ENCODE data around the gene TMEM115.
A peak's percentile ranks its signal among the peaks of the same experiment; 100 is the strongest.

Gene TMEM115

DNA sequence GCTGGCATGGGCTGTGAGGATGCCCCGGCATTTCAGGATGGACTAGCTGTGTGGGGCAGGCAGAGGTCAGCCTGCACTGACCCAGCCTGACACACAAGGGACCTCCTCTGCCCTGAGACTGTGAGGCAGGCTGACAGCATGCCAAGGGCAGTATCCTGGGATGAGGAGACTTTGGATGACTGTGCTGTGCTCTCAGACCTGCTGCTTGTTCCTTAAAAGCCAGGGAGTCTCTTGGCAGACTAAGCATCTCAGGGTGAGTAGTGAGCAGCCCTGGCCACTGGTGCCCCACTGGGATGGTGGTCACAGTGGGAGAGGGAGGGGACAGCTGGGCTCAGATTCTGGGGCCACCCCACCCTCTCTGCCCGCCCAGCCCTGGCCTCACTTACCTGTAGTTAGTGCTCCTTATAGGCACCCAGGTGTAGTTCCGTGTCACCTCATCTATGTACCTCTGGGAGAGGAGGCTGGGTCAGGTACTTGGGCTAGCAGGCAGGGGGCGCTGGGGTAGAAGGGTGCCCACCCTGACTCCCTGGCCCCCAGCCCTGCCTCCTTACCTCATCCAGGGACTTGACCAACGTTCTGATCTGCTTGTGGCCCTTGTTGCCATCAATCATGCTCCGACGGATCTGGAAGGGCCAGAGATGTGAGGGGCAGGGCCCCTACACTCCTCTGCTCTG is 16.1 kb upstream of the TMEM115 start:
- DNase-seq = no peak

DNA sequence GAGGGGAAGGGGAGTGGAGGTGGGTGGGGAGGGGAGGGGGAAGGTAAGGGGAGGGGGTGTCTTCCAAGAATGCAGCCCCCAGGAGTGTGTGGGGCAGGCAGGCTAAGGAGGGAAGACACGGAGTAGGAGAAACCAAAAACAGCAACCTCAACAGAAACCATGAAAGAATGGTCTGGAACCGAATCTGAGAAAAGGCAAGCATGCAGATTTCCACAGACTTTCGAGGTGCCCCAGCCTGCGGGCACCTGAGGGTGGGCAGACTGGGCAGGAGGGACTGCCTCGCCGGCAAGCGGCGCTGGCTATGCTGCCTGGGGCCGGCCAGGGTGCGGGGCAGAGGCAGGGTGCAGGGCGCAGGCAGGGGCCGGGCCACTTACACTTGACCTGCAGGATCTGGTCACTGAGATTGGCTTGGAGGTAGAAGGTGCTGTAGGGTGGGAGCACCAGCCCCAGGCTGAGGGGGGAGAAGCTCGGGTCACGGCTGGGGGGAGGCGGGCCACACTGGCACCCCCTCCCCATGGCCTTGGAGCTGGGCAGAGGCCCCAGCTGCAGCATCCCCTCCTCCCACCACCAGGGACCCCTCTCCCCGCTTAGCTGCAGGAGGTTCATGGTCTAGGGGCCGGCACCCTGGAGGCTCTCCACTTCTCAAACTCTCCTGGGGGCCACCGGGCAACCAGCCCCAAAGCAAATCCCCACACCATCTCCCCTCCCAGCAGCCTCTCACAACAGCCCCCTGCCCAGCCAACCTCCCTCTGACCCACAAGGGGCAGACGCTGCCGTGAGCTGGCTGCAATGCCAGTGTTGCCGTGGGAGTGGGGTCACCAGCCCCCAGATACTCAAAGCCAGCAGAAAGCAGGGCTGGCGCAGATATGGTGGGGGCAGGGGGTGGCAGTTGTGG is 15.3 kb upstream of the TMEM115 start:
- peak; percentile 42 for DNase-seq

DNA sequence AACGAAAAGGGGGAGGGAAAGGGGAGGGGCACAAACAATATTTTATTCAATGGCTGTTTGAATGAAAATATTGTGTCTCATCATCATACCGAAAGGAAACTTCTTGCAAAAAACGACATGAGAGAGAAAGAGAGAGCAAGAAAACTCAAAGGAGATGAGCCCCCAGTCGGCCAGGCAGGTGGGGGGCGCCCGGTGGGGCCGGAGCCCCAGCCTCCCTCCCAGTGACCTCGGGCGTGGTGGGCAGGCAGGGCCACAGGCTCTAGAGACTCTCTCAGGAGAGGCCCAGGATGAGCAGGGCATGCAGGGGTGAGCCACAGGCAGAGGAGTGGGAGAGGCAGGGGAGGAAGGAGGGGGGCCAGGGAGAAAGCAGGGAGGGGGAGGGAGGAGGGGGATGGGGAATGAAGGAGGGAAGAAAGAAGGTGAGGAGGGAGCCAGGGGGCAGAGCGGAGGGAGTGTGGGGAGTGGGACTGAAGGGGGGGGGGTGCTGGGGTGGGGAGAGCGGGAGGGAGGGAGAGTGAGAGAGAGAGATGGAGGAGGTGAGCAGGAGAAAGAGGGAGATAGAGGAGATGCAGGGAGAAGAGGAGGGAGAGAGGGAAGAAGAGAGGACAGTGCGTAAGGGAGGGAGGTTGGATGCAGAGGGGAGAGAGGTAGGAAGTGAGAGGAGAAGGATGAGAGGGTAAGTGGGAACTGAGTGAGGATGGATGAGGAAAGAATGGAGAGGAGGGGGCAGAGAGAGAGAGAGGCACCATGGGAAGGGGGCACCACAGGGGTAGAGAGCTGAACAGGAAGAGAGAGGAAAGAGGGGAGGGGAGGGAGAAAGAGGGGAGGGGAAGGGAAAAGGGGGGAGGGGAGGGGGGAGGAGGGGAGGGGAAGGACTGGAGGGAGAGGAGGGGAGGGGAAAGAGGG is 14.1 kb upstream of the TMEM115 start:
- DNase-seq = peak; percentile 66

DNA sequence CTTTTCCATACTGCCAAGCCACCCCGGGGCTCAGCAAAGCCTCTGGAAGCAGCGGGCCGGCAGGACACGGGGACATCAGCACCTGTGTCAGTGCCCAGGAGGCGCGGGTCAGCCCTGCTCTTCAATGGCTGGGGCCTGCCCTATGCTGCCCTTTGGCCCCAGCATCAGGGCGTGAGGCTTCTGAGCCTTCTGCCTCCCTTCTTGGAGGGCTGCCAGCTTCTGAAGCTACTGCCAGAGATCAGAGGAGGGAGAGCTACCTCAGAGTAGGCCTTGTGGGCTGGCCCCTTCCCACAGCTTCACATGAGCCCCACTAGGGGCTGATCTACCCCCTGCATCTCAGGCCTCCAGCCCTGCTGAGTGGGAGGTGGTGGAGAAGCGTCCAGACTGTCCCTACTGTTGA is 13.0 kb upstream of the TMEM115 start:
- peak; percentile 49 for DNase-seq

DNA sequence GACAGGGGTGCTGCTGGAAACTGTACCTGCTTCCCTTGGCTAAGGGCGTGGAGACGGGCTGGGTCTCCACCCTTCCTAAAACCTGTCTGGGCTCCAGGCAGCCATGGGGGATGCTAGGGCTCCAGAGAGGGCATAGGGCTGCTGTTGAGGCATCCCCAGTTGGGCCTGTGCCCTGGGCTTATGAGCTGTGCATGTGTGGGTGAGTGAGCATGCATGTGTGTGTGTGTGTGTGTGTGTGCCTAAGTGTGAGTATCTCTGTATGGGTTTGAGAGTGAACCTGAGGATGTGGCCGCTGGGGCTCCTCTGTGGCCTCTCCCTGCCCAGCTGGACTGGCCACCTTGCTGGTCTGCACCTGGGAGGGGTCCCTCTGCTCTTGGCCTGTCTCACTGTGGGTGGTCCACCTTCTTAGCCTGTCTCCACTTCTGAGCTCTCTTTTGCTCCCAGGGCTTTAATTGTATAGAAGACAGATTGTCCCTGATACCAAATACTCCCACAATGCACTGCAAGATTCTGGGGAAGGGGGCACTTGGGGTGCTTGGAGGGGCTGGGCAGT is 11.9 kb upstream of the TMEM115 start:
- peak; percentile 58 for DNase-seq

DNA sequence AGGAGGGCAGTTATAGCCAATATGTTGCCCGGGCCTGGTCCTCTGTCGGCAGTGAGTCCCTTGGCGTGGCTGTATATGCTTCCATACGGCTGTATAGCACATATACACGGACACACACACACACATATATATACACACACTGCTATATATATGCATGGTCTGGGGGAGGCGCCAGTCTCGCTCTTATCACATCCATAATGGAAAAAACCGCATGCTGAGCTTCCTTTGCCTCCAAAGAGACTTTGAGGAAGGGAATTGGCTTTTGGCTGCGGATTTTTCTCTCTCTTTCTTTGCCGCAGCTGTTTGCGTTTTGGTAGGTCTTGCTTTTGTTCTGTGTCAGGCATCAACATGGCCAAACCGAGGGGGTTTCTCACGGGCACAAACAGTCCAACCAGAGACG is 11.3 kb upstream of the TMEM115 start:
- peak; percentile 50 for DNase-seq

DNA sequence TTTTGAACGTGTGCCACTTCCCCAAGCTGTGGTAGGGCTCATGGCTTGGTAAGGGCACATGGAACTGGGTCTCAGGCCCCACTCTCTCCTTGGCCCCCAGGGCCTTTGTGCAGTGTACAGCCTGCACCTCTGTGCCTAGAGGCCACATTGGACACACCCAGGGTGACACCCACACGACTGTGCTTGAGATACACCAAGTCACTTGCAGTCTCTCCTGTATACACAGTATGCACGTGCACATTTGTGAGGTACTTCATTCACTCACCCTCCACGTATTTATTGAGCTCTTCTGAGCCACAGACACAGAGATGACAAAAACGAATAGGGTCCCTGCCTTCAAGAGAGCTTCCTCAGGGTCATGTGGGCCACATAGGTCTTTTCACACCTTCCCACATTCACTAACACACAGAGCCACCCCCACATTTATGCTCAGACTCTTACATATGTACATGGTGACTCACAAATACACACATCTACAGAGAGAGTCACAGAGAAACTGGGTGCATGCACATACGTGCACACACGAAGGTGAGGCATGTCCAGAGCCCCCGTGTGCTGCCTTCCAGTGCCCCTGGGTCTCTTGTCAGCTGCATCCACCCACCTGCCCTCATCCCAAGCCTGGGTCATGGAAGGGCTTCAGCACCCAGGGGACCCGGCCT is 9.8 kb upstream of the TMEM115 start:
- no peak for DNase-seq

DNA sequence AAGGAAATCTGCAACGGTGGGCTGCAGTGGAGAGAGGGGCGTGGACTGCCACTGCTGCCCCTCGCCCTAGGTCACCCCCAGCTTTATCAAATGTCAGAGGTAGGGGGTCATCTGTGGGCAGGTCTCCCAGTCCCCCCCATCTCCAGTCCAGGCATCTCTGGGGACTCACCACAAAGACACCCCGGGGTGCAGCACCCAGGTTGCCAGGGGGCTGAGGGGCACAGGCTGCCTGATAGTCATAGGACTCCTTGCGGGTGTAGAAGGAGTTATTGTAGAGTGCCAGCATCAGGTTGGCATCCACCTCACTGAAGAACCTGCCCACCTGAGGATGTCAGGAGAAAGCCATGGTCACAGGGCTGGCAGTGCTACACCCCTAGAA is 6.5 kb upstream of the TMEM115 start:
- DNase-seq = no peak

DNA sequence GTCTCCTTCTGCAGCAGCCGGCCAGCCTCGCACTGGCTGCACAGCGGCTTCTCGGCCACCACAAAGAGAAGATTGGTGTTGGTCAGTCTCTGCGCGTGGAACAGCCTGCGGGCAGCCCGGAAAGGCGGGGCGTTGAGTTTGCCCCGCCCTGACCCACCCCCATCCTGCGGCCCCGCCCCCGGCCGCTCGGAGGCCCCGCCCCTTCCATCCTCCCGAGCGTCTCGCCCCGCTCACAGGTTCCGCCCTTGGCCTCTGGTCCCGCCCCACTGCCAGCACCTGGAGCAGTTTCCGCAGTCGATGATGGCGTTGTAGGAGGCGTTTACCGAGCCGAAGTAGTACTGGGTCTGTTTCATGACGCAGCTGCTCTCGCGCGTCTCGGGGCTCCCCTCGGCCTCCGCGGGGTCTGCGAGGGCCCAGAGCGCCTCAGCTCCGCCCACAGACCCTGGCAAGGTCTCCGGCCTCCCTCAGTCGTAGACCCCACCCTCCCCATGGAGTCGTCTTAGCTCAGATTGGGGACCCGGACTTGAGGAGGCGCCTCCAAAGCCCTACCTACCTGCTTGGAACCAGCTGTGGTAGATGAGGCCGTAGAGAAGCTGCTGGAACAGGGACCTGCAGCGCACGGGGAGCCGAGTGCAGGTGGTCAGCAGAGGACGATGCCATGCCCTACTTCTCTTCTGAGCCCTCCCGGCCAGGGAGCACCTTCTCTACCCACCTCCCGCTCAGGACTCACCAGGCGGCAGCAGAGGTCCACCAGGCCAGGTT is 5.9 kb upstream of the TMEM115 start:
- peak; percentile 81 for DNase-seq

DNA sequence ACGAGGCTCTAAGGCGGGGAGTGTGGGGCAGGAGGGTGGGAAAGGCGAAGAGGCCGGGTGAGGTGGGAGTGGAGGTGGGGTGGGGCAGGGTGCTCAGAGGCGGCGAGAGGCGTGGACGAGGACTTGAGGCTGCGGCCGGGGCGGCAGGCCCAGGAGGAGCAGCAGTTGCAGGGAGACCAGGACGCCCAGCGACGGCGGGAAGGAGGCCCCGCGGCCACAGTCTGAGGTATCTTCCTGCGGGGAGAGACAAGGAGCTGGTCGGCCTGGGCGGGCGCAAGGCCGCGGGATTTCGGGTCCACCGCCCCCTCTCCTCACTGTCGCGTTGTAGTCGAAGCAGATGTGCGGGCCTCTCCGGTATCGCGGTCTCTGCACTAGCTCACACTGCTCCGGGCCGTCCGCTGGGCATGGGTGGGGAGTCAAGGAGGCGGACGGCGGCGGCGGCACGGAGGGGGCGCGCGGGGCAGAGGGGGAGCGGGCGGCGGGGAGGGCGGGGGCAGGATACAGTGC is 5.3 kb upstream of the TMEM115 start:
- peak; percentile 75 for DNase-seq

DNA sequence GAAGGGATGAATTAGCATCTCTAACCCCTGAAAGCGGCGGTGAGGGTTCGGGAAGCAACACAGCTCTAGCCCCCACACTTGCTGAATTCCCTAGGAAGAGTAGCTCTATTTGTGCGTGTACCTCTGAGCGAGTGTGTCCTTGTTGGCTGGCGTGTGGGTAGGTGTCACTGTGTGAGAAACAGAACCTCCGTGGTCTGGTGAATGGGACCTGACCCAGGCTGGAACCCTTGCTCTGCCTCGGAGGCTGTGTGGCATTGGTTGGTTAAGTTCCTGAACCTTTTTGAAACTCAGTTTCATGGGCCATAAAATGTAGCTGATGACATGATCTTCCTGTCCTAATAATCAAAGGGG is 414 bp upstream of the TMEM115 start:
- no peak for DNase-seq

DNA sequence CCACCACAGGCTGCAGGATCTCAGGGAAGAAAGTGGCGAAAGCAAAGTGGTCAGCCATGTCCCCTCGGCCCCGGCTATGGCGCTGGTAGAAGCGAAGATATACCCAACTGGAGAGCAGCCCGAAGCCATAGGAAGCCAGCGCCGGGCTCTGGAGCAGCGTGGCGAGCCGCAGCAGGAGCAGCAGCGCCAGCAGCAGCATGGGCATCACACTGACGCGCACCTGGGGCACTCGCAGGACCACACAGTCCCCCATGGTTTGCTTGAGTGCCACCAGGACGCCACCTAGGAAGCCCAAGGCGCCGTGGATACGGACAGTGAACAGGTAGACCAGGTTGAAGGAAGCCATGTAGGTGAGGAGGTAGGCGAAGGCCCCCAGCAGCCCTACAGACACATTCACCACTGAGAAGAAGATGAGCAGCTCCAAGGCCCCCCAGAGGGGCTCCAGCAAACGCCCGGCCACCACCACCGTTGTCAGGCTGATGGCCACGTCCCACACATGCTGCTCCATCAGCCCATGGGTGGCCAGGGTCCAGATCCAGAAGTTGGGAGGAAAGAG is 888 bp downstream of the TMEM115 start:
- DNase-seq = no peak

DNA sequence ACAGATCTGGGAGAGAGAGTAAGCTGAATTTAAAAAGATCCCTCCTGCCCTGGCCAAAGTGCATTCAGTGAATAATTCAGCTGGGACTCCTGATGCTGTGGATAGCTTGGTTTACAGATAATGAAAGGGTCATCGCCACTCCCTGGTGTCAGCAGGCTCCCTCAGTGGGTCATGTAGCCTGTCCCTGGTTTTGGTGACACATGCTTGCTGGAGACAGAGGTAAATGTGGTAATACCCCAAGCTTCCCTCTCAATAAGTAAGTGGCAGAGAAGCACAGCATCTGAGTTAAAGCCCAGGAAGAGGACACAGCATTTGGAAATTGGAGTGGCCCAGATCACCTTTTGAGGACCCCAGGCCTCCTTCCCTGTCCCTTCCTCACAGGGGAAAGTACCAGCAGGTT is 1.8 kb downstream of the TMEM115 start:
- DNase-seq = no peak

DNA sequence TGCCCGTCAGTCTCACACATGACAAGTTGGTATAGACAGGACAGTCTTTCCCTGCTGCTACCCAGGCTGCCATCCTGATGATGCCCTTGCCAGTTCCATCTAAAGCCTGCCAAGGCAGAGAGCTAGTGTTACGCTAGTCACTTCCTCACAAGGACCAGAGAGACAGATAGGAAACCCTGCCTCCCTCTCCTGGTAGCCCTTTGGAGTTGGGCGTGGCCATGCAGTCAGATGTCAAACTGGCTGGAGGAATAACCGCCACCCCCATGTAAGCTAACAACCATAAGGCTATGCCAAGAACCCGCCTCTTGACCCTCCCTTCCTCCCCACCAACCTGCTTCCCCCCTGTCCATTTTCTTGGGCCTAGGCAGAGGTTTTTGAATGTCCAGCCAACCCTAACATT is 2.8 kb downstream of the TMEM115 start:
- DNase-seq = no peak

DNA sequence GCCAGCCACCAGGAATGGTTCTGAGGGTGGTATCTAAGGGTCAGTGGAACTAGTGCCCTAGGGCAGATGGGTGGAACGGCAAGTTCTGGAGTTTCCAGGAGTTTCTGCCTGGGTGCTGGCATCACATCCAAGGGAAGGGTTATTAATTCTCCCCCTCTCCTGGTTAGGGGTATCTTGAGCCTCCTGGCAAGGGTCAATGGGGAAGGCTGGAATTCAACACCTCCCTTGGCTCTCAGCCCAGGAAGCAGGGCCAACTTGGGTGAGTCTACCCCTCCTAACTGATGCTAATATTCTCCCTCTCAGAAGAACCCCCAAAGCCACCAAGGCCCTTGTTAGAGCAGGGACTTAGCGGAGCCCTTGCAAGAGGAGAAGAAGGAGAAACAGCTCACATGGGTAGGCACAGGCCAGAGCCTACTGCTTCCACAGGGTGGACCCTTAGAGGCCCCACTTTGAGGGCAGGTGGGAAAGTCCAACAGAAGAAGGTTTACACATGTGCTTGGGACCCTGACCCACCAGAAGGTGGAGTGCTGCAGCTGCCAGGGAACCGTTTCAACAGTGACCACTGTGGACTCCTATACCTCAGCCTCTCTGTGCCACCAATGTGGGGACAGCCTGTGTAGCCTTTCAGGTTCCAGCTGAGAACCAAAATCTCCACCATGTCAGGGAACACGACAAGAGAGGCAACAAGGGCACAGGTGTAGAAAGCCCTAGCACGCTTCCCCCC is 3.3 kb downstream of the TMEM115 start:
- DNase-seq = no peak

DNA sequence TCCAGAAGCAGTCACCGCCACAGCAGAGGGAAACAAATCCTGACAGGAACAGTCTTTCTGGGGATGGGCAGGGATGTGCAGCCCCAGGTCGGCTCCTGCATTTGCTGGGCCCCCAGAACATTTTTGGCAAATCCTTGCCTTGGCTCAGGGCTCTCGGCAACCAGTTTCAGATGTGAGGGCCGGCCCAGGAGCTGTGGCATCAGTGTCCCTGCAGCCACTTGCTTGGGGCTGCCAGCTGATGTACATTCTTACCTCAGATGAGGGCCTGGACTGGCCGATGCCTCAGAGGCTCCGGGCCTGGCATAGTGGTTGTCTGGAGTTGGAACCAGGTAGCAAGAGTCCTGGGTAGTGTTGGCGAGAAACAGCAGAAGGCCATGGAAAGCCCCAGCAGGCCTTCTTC is 4.5 kb downstream of the TMEM115 start:
- DNase-seq = no peak

DNA sequence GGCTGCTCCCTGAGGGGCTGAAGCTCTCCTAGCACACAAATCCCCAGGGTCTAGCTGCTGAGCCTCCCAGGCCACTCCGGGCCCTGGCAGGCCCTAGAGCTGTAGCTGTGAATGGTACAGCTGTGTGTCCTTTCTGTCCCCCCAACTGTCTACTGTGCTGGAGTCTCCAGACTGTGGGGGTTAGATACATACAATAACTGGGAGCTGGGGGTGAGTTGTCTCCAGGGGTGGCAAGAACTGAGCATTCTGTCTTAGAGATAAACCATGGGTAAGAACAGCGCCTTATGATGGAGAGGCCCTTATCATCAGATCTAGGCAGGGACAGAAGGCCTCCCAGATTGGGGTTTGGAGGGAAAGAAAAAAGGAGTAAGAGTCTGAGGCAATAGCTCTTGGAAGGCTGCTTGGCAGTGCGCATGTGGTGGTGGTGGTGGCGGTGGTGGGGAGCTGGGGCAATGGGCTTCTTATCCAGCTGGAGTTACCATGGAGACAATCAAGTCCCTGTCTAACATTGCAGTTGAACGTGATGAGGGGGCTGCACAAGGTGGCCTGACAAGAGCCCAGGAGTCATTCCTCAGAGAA is 5.0 kb downstream of the TMEM115 start:
- DNase-seq = no peak

DNA sequence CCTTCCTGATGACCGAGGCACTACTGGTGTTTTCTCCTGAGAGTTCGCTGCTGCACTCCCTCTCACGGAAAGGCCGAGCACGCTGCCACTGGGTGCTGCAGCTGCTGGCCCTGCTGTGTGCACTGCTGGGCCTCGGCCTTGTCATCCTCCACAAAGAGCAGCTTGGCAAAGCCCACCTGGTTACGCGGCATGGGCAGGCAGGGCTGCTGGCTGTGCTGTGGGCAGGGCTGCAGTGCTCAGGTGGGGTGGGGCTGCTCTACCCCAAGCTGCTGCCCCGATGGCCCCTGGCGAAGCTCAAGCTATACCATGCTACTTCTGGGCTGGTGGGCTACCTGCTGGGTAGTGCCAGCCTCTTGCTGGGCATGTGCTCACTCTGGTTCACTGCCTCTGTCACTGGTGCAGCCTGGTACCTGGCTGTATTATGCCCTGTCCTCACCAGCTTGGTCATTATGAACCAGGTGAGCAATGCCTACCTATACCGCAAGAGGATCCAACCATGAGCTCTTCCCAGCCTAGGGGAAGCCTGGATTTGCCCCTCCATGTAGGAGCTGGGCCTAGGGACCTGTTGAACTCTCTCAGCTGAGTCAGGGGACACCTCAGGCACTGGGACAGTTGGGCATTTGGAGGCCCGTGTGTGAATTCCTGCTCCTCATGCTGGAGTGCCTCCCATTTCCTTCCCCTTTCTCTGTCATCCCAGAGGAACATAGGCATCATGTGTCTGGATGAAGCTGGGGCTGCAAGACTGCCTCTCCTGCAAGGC is 5.9 kb downstream of the TMEM115 start:
- no peak for DNase-seq

DNA sequence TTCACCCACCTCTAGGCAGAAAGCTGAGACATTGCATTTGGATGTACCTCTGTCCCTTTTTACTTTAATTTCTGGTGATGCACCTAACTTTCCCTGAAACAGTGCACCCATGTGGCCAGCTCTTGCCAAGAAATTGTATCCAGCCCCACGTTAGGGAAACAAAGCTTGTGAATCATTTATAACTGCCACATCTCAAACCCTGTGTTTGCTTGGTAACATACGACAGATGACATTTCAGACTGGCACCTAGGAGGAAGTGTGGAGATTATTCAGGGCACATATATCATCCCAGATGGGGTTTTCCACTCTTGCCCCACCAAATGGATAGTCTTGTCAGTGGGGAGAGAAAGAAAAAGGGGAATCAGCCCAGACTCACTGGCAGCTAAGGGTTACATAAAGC is 6.5 kb downstream of the TMEM115 start:
- DNase-seq = no peak

Data from retina (tissue), 1 donor.